ENCODE data around the gene GNPDA1. TPM values are rescaled to one million over a fixed set of nuclear protein-coding genes. Genes with fewer than 3 reads are reported as not detected.
A peak's percentile ranks its signal among the peaks of the same experiment; 100 is the strongest.

GNPDA1 gene
- total RNA-seq, 1 donor from 2014 or later, result 14.0 TPM

- peak; percentile 95 for DNase-seq (ENCODE audit: low spot score)
Observed at GRCh38 chr5:142024771-142025304, 12.0 kb upstream of the GNPDA1 start.

GRCh38 chr5:142023836-142024235 lies 11.0 kb upstream of the GNPDA1 start:
- no peak for DNase-seq (ENCODE audit: low spot score)

- DNase-seq (ENCODE audit: low spot score), result no peak
Observed at GRCh38 chr5:142020122-142020659, 7.4 kb upstream of the GNPDA1 start.

GRCh38 chr5:142017832-142018427 lies 5.1 kb upstream of the GNPDA1 start:
- no peak for DNase-seq (ENCODE audit: low spot score)

GRCh38 chr5:142016556-142016955 lies 3.7 kb upstream of the GNPDA1 start:
- no peak for DNase-seq (ENCODE audit: low spot score)

GRCh38 chr5:142015781-142016533 lies 3.1 kb upstream of the GNPDA1 start:
- peak; percentile 40 for DNase-seq (ENCODE audit: low spot score)

- DNase-seq (ENCODE audit: low spot score), result peak; percentile 55
Observed at GRCh38 chr5:142014911-142015584, 2.2 kb upstream of the GNPDA1 start.

GRCh38 chr5:142013734-142014521 lies 1.1 kb upstream of the GNPDA1 start:
- no peak for DNase-seq (ENCODE audit: low spot score)

GRCh38 chr5:142012186-142012785 lies 541 bp downstream of the GNPDA1 start:
- DNase-seq (ENCODE audit: low spot score), result peak; percentile 24

GRCh38 chr5:142011572-142012185 lies 1.1 kb downstream of the GNPDA1 start:
- DNase-seq (ENCODE audit: low spot score), result no peak

GRCh38 chr5:142009886-142010285 lies 2.9 kb downstream of the GNPDA1 start:
- no peak for DNase-seq (ENCODE audit: low spot score)

GRCh38 chr5:142008813-142009212 lies 4.0 kb downstream of the GNPDA1 start:
- no peak for DNase-seq (ENCODE audit: low spot score)

GRCh38 chr5:142007237-142007544 lies 5.6 kb downstream of the GNPDA1 start:
- DNase-seq (ENCODE audit: low spot score), result no peak

- no peak for DNase-seq (ENCODE audit: low spot score)
Observed at GRCh38 chr5:142006363-142007236, 6.2 kb downstream of the GNPDA1 start.

- no peak for DNase-seq (ENCODE audit: low spot score)
Observed at GRCh38 chr5:142003266-142003800, 9.5 kb downstream of the GNPDA1 start.

GRCh38 chr5:142000704-142001484 lies 11.9 kb downstream of the GNPDA1 start:
- no peak for DNase-seq (ENCODE audit: low spot score)

GRCh38 chr5:142000173-142000572 lies 12.7 kb downstream of the GNPDA1 start:
- DNase-seq (ENCODE audit: low spot score), result no peak

GRCh38 chr5:141997358-141997960 lies 15.4 kb downstream of the GNPDA1 start:
- no peak for DNase-seq (ENCODE audit: low spot score)

All from umbilical cord (tissue), 2 donors.